Measurements from ENCODE around the gene CELSR1. TPM values are rescaled to one million over a fixed set of nuclear protein-coding genes. Genes with fewer than 3 reads are reported as not detected.

The CELSR1 gene
- total and polyA plus RNA-seq, 8 donors = 0.75 to 3.2 (median 1.2) TPM

DNA sequence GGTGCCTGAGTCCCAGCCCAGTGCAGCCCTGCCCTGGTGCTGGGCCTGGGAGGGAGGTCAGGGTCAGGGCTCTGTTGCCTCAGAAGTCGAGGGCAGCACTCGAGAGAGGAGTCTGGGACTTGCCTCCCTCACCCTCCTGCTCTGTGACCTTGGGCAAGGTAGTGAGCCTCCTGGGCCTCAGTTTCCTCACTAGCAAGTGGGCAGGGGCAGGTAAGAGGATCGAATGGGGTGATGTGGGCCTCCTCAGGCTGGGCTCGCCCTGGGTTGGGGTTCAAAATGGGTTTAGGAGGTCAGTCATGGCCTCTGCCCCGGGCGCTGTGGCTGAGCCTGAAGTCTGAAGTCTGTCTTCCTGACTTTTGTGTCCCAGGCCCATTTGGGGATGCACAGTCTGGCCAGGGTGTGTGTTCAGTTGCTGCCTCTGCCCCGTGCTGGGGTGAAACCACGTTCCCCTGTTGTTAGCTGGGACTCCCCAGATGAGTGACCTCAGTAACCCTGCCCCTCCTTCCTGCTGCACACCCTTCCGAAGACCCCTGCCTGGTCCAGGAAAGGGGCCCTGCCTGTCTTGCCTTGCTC lies 40.9 kb upstream of the CELSR1 start:
- Histone ChIP-seq H3K4me3 (peak overlapping the region in 3 of 4 donors; percentile 60 to 79 (median 75)), H3K27me3 (no peaks in the 10 kb centered on the region), H3K4me1 (peaks cover 57 to 72% (median 57%) of the 10 kb centered on the region in 3 donors), H3K36me3 (no peaks in the 10 kb centered on the region), H3K9me3 (no peaks in the 10 kb centered on the region), H3K27ac (peak overlapping the region; percentile 60 to 79 (median 68))
- intact Hi-C loops (cut with DNase I) = loop anchor here in 2 of 3 donors (10.0 kb wide), 2 partner anchors 156 to 176 kb away; partner anchors contain the start of gene CERK (in 1 of the 2)
- ATAC-seq (peak in 1 of 4 donors; percentile 9), DNase-seq (peak in 4 of 6 donors; percentile 27 to 61 (median 38)), FAIRE-seq (no peak)
- WGBS, 2 donors = 38 to 44% methylated on average over 9 of the region's 9 CpGs
- no peak for TF ChIP-seq CTCF (IDR thresholded peaks at IDR 0.05)

- peak in 5 of 6 donors; percentile 41 to 83 (median 68) for DNase-seq
- FAIRE-seq = no peak
- peak overlapping the region; percentile 60 to 79 (median 68) for H3K27ac ChIP-seq
- intact Hi-C loops (cut with DNase I) = loop anchor here in 2 of 3 donors (10.0 kb wide), 2 partner anchors 157 to 177 kb away; partner anchors contain the start of gene CERK (in 1 of the 2)
- H3K27me3 ChIP-seq = no peaks in the 10 kb centered on the region
- H3K4me3 ChIP-seq = peak overlapping the region; percentile 60 to 79 (median 71)
- H3K9me3 ChIP-seq = no peaks in the 10 kb centered on the region
- 2 to 5% methylated on average over 25 to 65 of the region's 65 CpGs for WGBS, 2 donors
- peaks cover 58 to 76% (median 59%) of the 10 kb centered on the region in 3 donors for H3K4me1 ChIP-seq
- no peaks in the 10 kb centered on the region for H3K36me3 ChIP-seq
- no peak for ATAC-seq
- TF ChIP-seq CTCF (IDR thresholded peaks at IDR 0.05) = no peak
These were observed 40.2 kb upstream of the CELSR1 start for GRCh38 chr22:46577368-46578249.

DNA sequence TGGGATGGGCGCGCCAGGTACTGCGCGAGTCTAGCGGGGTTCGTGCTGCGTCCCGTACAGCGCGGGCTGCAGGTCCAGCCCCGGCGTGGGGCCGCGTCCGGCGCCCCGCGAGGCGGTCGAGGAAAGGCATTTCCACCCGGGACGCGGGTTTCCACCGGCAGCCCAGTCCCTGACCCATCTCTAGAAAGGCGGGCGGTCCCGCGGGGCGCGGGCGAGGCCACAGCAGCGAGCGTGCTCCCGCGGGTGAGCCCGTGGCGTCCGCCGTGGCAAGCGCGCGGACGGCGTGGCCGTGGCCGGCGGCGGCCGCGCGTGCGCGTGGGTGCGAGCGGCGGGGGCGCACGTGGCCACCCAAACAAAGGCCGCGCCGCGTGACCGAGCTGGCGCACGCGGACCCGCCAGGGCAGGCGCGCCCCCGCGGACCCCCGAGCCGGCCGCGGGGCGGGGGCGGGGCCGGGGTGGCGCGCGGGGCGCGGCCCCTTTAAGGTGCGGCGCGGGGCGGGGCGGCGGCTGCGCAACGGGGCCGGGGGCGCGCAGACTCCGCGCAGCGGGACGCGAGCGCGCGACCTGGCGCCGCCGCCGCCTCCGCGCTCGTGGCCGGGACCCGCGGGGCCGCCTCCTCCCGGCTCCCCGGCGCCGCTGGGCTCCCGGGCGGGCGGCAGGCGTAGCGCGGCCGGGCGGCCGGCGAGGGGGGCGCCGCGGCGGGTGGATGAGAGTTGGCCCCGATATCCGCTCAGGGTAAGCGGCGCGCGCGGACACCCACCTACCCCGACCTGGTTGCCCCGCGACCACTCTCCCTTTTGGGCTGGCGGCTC lies 39.3 kb upstream of the CELSR1 start:
- no peak for TF ChIP-seq CTCF (IDR thresholded peaks at IDR 0.05)
- peak in 3 of 4 donors; percentile 6 to 47 (median 17) for ATAC-seq
- Histone ChIP-seq H3K4me3 (peak overlapping the region in 3 of 4 donors; percentile 60 to 79 (median 75)), H3K4me1 (peaks cover 51 to 68% (median 52%) of the 10 kb centered on the region in 3 donors), H3K27ac (peak overlapping the region; percentile 78 to 97 (median 88)), H3K27me3 (no peaks in the 10 kb centered on the region), H3K36me3 (no peaks in the 10 kb centered on the region), H3K9me3 (no peaks in the 10 kb centered on the region)
- WGBS, 2 donors = 2 to 10% methylated on average over 22 to 141 of the region's 142 CpGs
- intact Hi-C loops (cut with DNase I) = loop anchor here in 2 of 3 donors (10.0 kb wide), 2 partner anchors 158 to 178 kb away; partner anchors contain the start of gene CERK (in 1 of the 2)
- FAIRE-seq = no peak
- DNase-seq = peak; percentile 35 to 85 (median 56)

GRCh38 chr22:46575911-46576555 lies 38.6 kb upstream of the CELSR1 start:
- H3K9me3 ChIP-seq = no peaks in the 10 kb centered on the region
- no peak for TF ChIP-seq CTCF (IDR thresholded peaks at IDR 0.05)
- peak in 3 of 6 donors; percentile 42 to 58 (median 50) for DNase-seq
- no peaks in the 10 kb centered on the region for H3K36me3 ChIP-seq
- intact Hi-C loops (cut with DNase I) = loop anchor here in 2 of 3 donors (10.0 kb wide), 2 partner anchors 159 to 179 kb away; partner anchors contain the start of gene CERK (in 1 of the 2)
- ATAC-seq = peak in 2 of 4 donors; percentile 2 to 4
- peaks cover 45 to 61% (median 48%) of the 10 kb centered on the region in 3 donors for H3K4me1 ChIP-seq
- H3K4me3 ChIP-seq = peak overlapping the region in 2 of 4 donors; percentile 31 to 79
- H3K27me3 ChIP-seq = no peaks in the 10 kb centered on the region
- FAIRE-seq = no peak
- peak overlapping the region; percentile 78 to 97 (median 88) for H3K27ac ChIP-seq
- 57 to 64% methylated on average over 10 of the region's 10 CpGs for WGBS, 2 donors

Data from pancreas (tissue), 10 donors.